ENCODE data around the gene HMG20B.

Gene HMG20B

GRCh38 chr19:3610745-3611717, 38.3 kb downstream of the HMG20B start:
- no peak for TF ChIP-seq CTCF (IDR thresholded peaks at IDR 0.05; ENCODE audit: insufficient read depth, low read length, missing control alignments)
- DNase-seq (ENCODE audit: low read depth, low spot score): no peak
- POLR2A ChIA-PET: no interaction called here
- no peak overlapping the region for H3K4me3 ChIP-seq (ENCODE audit: low read depth, low read length)
- CTCF ChIA-PET: interaction anchor here (1.1 to 3.6 kb wide), 2 partner anchors 7 to 65 kb away, joined by 3 to 37 read pairs; no protein-coding TSS in a partner anchor

GRCh38 chr19:3611841-3612240, 39.1 kb downstream of the HMG20B start:
- ChIA-PET CTCF (interaction anchor here (1.1 kb wide), 1 partner anchor 66 kb away, joined by 3 read pairs; no protein-coding TSS in a partner anchor), POLR2A (no interaction called here)
- H3K4me3 ChIP-seq (ENCODE audit: low read depth, low read length): no peak overlapping the region
- no peak for DNase-seq (ENCODE audit: low read depth, low spot score)
- no peak for TF ChIP-seq CTCF (IDR thresholded peaks at IDR 0.05; ENCODE audit: insufficient read depth, low read length, missing control alignments)

- POLR2A ChIA-PET: no interaction called here
- TF ChIP-seq CTCF (IDR thresholded peaks at IDR 0.05; ENCODE audit: insufficient read depth, low read length, missing control alignments): no peak
- CTCF ChIA-PET: interaction anchor here (1.1 kb wide), 1 partner anchor 66 kb away, joined by 3 read pairs; no protein-coding TSS in a partner anchor
- no peak for DNase-seq (ENCODE audit: low read depth, low spot score)
- no peak overlapping the region for H3K4me3 ChIP-seq (ENCODE audit: low read depth, low read length)
Measured at GRCh38 chr19:3612330-3612729, 39.6 kb downstream of the HMG20B start.

GRCh38 chr19:3612901-3613741, 40.4 kb downstream of the HMG20B start:
- H3K4me3 ChIP-seq (ENCODE audit: low read depth, low read length): no peak overlapping the region
- TF ChIP-seq CTCF (IDR thresholded peaks at IDR 0.05; ENCODE audit: insufficient read depth, low read length, missing control alignments): no peak
- CTCF ChIA-PET: no interaction called here
- POLR2A ChIA-PET: no interaction called here
- DNase-seq (ENCODE audit: low read depth, low spot score): no peak

GRCh38 chr19:3613818-3614661, 41.3 kb downstream of the HMG20B start:
- ChIA-PET POLR2A (interaction anchor here (0.7 kb wide), 1 partner anchor 23 kb away, joined by 3 read pairs; no protein-coding TSS in a partner anchor), CTCF (no interaction called here)
- no peak for DNase-seq (ENCODE audit: low read depth, low spot score)
- no peak overlapping the region for H3K4me3 ChIP-seq (ENCODE audit: low read depth, low read length)
- no peak for TF ChIP-seq CTCF (IDR thresholded peaks at IDR 0.05; ENCODE audit: insufficient read depth, low read length, missing control alignments)
